GM12878 (cell line): ENCODE data around the gene PRM3.

Source experiments
- GABPA ChIP-seq: IDR thresholded peaks from 2 replicates; pipeline ENCODE4 v1.6.1; 2014; ENCODE audit warnings: antibody characterized with exemption, low read depth, mild to moderate bottlenecking, inconsistent platforms
- NR2F1 ChIP-seq: fragments of 450-650 bp; conservative IDR thresholded peaks from 2 replicates; pipeline ENCODE4 v1.6.1; 2017; ENCODE audit warnings: mild to moderate bottlenecking
- NRF1 ChIP-seq: conservative IDR thresholded peaks from 2 replicates; pipeline ENCODE4 v1.6.1; 2011; ENCODE audit warnings: mild to moderate bottlenecking, low read depth, low read length, improper control_type of control experiment
- POLR2A ChIP-seq: IDR thresholded peaks from 2 replicates; pipeline ENCODE4 v1.6.1; 2011; ENCODE audit warnings: low read depth, mild to moderate bottlenecking, low read length
- TF ChIP-seq, protein P1 (sequence below), 3 experiments: IDR thresholded peaks in 2 of 3; conservative IDR thresholded peaks in 1 of 3; 2 replicates each; pipeline ENCODE4 v1.5.1; 2011; ENCODE audit warnings: low read depth in 3 of 3, low read length in 3 of 3, mild to moderate bottlenecking in 3 of 3, control low read depth in 2 of 3, moderate library complexity in 2 of 3, inconsistent platforms in 1 of 3, mixed read lengths in 1 of 3; ENCODE audit not compliant: control insufficient read depth in 2 of 3, insufficient read depth in 1 of 3; ENCODE audit errors: extremely low read depth in 1 of 3
- TF ChIP-seq, protein P2 (sequence below): IDR thresholded peaks from 2 replicates; pipeline ENCODE4 v1.6.1; 2011; ENCODE audit warnings: low read depth, low read length, improper control_type of control experiment, borderline replicate concordance

DNA sequence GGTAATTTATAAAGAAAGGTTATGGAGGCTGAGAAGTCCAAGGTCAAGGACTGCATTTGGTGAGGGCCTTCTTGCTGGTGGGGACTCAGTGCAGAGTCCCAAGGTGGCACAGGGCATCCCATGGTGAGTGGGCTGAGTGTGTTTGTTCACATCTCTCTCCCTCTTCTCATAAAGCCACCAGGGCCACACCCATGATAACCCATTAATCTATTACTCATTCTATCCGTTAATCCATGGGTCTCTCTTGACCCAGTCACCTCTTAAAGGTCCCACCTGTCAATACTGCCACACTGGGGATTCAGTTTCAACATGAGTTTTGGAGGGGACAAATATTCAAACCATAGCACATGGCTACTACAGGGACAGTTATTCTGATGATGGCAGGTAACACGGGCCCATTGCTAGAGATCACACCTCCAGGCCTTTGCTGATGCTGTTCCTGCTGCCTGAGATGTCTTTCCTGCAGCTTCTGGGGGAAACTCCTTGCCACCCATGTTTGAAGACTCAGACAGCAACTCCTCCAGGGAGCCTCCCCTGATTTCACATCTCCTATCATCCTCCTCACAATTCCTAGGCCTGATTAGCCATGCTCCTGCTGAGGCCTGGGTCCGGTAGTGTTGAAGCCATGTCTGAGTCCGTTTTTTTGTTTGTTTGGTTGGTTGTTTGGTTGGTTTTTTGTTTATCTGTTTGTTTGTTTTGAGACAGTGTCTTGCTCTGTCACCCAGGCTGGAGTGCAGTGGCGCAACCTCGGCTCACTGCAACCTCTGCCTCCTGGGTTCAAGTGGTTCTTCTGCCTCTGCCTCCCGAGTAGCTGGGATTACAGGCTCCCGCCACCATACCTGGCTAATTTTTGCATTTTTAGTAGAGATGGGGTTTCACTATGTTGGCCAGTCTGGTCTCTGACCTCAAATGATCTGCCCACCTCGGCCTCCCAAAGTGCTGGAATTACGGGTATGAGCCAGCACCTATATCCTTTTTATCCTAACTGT, 33.5 kb downstream of the PRM3 start:
- TF ChIP-seq, protein P1, sequence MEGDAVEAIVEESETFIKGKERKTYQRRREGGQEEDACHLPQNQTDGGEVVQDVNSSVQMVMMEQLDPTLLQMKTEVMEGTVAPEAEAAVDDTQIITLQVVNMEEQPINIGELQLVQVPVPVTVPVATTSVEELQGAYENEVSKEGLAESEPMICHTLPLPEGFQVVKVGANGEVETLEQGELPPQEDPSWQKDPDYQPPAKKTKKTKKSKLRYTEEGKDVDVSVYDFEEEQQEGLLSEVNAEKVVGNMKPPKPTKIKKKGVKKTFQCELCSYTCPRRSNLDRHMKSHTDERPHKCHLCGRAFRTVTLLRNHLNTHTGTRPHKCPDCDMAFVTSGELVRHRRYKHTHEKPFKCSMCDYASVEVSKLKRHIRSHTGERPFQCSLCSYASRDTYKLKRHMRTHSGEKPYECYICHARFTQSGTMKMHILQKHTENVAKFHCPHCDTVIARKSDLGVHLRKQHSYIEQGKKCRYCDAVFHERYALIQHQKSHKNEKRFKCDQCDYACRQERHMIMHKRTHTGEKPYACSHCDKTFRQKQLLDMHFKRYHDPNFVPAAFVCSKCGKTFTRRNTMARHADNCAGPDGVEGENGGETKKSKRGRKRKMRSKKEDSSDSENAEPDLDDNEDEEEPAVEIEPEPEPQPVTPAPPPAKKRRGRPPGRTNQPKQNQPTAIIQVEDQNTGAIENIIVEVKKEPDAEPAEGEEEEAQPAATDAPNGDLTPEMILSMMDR (IDR thresholded peaks at IDR 0.05 in 2 of 3, conservative IDR thresholded peaks at IDR 0.05 in 1 of 3; ENCODE audit: control insufficient read depth in 2 of 3, extremely low read depth in 1 of 3, insufficient read depth in 1 of 3, low read depth in 3 of 3, low read length in 3 of 3) = no peak
- no peak for TF ChIP-seq GABPA
- TF ChIP-seq NR2F1 = no peak
- TF ChIP-seq, protein P2, sequence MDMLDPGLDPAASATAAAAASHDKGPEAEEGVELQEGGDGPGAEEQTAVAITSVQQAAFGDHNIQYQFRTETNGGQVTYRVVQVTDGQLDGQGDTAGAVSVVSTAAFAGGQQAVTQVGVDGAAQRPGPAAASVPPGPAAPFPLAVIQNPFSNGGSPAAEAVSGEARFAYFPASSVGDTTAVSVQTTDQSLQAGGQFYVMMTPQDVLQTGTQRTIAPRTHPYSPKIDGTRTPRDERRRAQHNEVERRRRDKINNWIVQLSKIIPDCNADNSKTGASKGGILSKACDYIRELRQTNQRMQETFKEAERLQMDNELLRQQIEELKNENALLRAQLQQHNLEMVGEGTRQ = no peak
- TF ChIP-seq POLR2A = no peak
- no peak for TF ChIP-seq NRF1
